Stimulated activated naive CD8-positive, alpha-beta T cell treated with anti-CD3 and anti-CD28 coated beads, Interleukin-15, amount 100 ng/mL, for 72 hours (primary cell): Measurements from ENCODE around the gene FAF2.
"Not testable (repeated sequence)": the region's sequence is repeated elsewhere in the genome, so short reads cannot be mapped to it uniquely, and the experiment has no call there.

ENCODE experiments used
- ATAC-seq: fragments of 150-1000 bp; cut with Tn5 transposase; 2 replicates; pipeline ENCODE4 v1.10.0; 2021; ENCODE audit warnings: mild to moderate bottlenecking, moderate library complexity
- DNase-seq, 2 donors: peaks; one replicate each; pipeline ENCODE4 v3.0.0; 2021 to 2022
- H3K27ac Mint-ChIP-seq, 2 donors: one replicate each; pipeline ENCODE4 v1.8.0; 2022; ENCODE audit warnings: mild to moderate bottlenecking in 2 of 2, mixed read lengths in 2 of 2, moderate library complexity in 2 of 2
- H3K27me3 Mint-ChIP-seq: one replicate; pipeline ENCODE4 v1.8.0; 2022; ENCODE audit warnings: mixed read lengths
- H3K4me1 Mint-ChIP-seq: one replicate; pipeline ENCODE4 v1.8.0; 2022; ENCODE audit warnings: mild to moderate bottlenecking, mixed read lengths
- H3K4me3 Mint-ChIP-seq, 2 donors: one replicate each; pipeline ENCODE4 v1.8.0; 2022; ENCODE audit warnings: mild to moderate bottlenecking in 2 of 2, mixed read lengths in 2 of 2, moderate library complexity in 1 of 2
- H3K9me3 Mint-ChIP-seq, 2 donors: one replicate each; pipeline ENCODE4 v1.8.0; 2022; ENCODE audit warnings: mixed read lengths in 2 of 2

The FAF2 gene

GRCh38 chr5:176447978-176448608, at the start of gene FAF2:
Gene FAF2 (plus strand): TSS chr5:176448385. CDS start chr5:176448408, 23 bp downstream.
- Mint-ChIP-seq H3K27me3 (no peaks in the 10 kb centered on the region), H3K4me1 (peaks cover 40% of the 10 kb centered on the region), H3K9me3 (no peaks in the 10 kb centered on the region), H3K4me3 (peak within 1 kb of the TSS; percentile 88 to 94), H3K27ac (peak within 1 kb of the TSS; percentile 99 to 100)
- DNase-seq: peak; percentile 99 to 100
- peak; percentile 97 for ATAC-seq

DNA sequence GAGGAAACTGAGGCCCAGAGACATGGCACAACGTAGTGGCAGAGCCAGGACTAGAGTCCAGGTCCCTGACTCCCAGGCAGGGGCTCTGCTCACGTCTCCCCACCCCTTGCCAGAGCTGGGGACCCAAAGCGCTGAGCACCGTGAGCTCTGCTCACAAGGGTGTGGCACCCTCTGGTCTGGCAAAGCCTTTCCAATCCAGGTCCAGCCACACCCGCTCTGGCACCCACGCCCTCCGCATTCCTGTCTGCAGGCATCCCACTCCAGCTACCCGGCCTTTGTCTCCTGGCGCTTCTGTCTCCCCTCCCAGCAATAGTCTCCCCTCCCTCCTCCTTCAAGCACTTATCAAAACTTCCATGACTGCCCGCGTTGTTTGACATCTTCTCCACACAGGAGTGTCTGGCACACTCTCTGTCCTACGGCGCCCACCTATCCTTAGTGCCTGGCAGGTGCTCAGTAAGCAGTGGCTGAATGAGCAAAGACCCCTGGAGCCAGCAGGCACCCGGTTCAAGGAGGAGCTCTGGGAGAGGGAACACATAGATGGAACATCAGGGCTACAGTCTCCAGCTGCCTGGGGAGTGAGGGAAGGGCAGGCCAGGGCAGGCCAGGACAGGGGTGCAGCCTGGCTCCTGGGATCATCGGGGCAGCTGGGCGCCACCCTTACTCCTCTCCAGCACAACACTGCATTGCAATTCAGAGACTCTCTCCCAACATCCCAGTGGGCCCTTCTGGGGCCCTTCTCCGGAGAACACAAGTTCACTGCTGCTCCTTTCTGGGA, 47.6 kb upstream of the FAF2 start:
- no peak for DNase-seq
- Mint-ChIP-seq H3K27me3 (no peaks in the 10 kb centered on the region), H3K9me3 (no peaks in the 10 kb centered on the region), H3K4me3 (no peak overlapping the region), H3K4me1 (peaks cover 8% of the 10 kb centered on the region), H3K27ac (peak overlapping the region in 1 of 2 donors; percentile 87)
- ATAC-seq: no peak

GRCh38 chr5:176401281-176402205, 46.6 kb upstream of the FAF2 start:
- peak overlapping the region in 1 of 2 donors; percentile 76 for H3K27ac Mint-ChIP-seq
- no peak overlapping the region for H3K4me3 Mint-ChIP-seq
- DNase-seq (no peak), ATAC-seq (no peak)
- peaks cover 14% of the 10 kb centered on the region for H3K4me1 Mint-ChIP-seq
- no peaks in the 10 kb centered on the region for H3K27me3 Mint-ChIP-seq
- H3K9me3 Mint-ChIP-seq: no peaks in the 10 kb centered on the region

- peak overlapping the region in 1 of 2 donors; percentile 68 for H3K27ac Mint-ChIP-seq
Measured at GRCh38 chr5:176405656-176406435, 42.3 kb upstream of the FAF2 start.

DNA sequence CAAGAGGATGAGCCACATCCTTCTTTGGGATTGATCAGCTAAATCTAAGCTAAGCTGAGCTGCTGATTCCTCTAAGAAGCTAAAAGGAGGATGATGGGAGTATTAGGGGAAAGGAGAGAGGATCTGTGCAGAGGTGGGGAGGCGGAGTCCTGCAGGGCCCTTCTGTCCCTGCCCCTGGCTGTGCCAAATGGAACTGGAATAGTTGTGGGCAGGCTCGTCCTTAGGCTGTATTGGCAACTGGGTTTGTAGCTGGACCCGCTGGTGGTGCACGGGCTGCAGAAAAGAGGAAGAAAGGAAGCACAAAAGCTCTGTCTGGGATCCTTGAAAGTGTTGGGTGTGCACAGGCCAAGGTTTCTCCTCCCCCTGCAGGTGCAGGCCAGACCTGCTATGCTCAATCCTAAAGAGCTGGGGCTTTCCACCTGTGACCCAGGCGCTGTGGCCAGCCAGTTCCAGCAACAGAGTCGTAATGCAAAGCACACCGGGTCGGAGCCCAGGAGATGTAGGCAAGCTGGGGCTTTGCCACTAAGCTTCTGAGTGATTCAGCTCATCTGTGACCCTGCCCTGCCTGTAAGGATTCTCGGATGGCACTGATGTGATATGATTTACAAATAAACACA, 41.6 kb upstream of the FAF2 start:
- Mint-ChIP-seq H3K9me3 (no peaks in the 10 kb centered on the region), H3K4me3 (no peak overlapping the region), H3K27me3 (no peaks in the 10 kb centered on the region), H3K4me1 (peaks cover 13% of the 10 kb centered on the region), H3K27ac (no peak overlapping the region)
- no peak for ATAC-seq
- DNase-seq: no peak

More at GRCh38 chr5:176405656-176406435, 42.3 kb upstream of the FAF2 start:
- DNase-seq: no peak
- H3K27me3 Mint-ChIP-seq: no peaks in the 10 kb centered on the region
- H3K9me3 Mint-ChIP-seq: no peaks in the 10 kb centered on the region
- H3K4me3 Mint-ChIP-seq: no peak overlapping the region
- H3K4me1 Mint-ChIP-seq: peaks cover 10% of the 10 kb centered on the region
- ATAC-seq: no peak

GRCh38 chr5:176407456-176408251, 40.5 kb upstream of the FAF2 start:
- DNase-seq (no peak), ATAC-seq (no peak)
- peak overlapping the region in 1 of 2 donors; percentile 76 for H3K27ac Mint-ChIP-seq
- no peak overlapping the region for H3K4me3 Mint-ChIP-seq
- no peaks in the 10 kb centered on the region for H3K9me3 Mint-ChIP-seq
- peaks cover 23% of the 10 kb centered on the region for H3K4me1 Mint-ChIP-seq
- H3K27me3 Mint-ChIP-seq: no peaks in the 10 kb centered on the region

DNA sequence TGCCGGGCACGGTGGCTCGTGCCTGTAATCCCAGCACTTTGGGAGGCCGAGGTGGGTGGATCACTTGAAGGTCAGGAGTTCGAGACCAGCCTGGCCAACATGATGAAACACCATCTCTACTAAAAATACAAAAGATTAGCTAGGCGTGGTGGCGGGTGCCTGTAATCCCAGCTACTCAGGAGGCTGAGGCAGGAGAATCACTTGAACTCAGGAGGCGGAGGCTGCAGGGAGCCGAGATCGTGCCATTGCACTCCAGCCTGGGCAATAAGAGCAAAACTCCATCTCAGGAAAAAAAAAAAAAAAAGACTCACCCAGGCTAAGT, 40.0 kb upstream of the FAF2 start:
- not testable (repeated sequence) for H3K27me3 Mint-ChIP-seq, ATAC-seq, H3K9me3 Mint-ChIP-seq, H3K27ac Mint-ChIP-seq, H3K4me3 Mint-ChIP-seq, DNase-seq
- peaks cover 29% of the 10 kb centered on the region for H3K4me1 Mint-ChIP-seq

DNA sequence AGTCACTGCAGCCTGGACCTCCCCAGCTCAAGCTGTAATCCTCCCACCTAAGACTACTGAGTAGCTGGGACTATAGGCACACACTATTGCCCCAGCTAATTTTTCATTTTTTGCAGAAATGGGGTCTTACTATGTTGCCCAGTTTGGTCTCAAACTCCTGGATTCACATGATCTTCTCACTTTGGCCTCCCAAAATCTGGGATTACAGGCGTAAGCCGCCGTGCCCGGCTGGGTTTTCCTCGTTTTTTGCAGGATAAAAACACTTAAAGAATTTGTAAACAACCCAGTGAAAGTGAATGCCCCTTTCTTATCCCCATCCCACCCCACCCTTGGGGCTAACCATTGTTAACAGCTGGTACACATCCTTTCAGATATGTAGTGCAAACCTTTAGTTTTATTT, 39.6 kb upstream of the FAF2 start:
- H3K4me1 Mint-ChIP-seq: peaks cover 32% of the 10 kb centered on the region
- ATAC-seq: no peak

DNA sequence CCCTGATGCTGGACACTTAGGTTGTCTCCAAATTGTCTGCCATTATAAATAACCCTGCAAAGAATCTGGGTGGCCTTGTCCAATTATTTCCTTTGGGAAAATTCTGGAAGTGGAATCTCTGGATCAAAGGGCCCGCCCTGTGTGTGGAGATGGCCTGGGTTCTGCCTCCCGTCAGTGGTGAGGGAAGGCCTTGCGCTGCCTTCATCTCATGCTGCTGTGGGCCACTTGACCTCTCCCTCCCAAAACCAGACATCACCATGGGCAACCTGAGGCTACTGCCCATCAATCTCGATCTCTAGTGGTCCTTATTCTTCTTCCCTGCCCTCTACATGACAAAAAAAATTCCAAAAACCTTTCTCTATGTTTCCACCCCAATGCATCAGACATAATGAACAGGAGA, 38.4 kb upstream of the FAF2 start:
- no peak overlapping the region for H3K4me3 Mint-ChIP-seq
- H3K9me3 Mint-ChIP-seq: no peaks in the 10 kb centered on the region
- H3K4me1 Mint-ChIP-seq: peaks cover 44% of the 10 kb centered on the region
- DNase-seq (no peak), ATAC-seq (no peak)
- H3K27me3 Mint-ChIP-seq: no peaks in the 10 kb centered on the region
- H3K27ac Mint-ChIP-seq: peak overlapping the region in 1 of 2 donors; percentile 30

More for the DNA sequence above, 39.6 kb upstream of the FAF2 start:
- H3K27me3 Mint-ChIP-seq: no peaks in the 10 kb centered on the region
- no peak overlapping the region for H3K4me3 Mint-ChIP-seq
- no peak overlapping the region for H3K27ac Mint-ChIP-seq
- no peak for DNase-seq
- H3K9me3 Mint-ChIP-seq: no peaks in the 10 kb centered on the region

DNA sequence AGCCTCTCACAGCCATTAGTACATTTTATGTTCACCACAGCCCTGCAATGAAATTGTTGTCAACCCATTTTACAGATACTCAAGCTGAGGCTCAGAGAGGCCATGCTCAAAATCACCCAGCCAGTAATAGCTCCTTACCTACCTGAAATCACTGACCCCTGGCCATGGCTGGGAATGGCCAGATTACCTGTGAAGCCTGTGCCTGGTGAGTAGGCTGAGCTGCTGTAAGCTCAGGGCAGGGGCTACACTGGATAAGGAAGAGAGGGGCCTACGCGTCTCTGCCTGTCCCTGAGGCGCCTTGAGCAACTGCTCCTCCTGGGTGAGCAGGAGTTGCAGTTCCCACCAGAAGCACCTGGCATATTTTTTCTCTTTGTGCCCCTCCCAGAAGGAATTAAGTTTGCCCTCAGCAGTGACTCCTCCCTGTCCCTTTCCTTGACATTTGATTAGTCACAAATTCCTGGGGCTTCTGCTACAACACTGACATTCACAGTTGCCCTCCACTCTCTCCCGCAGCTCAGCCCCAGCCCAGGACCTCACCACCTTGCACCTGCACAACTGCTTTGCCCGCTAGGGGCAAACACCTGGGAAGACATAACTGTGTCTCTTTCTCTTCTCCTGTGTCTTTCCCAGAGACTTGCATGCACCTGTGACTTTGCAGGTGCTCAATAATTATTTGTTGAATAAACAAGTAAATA, 37.6 kb upstream of the FAF2 start:
- no peaks in the 10 kb centered on the region for H3K9me3 Mint-ChIP-seq
- no peak overlapping the region for H3K4me3 Mint-ChIP-seq
- ATAC-seq: no peak
- no peak for DNase-seq
- no peaks in the 10 kb centered on the region for H3K27me3 Mint-ChIP-seq
- H3K27ac Mint-ChIP-seq: no peak overlapping the region
- H3K4me1 Mint-ChIP-seq: peaks cover 53% of the 10 kb centered on the region

- no peak overlapping the region for H3K4me3 Mint-ChIP-seq
- ATAC-seq (no peak), DNase-seq (no peak)
- no peak overlapping the region for H3K27ac Mint-ChIP-seq
- no peaks in the 10 kb centered on the region for H3K9me3 Mint-ChIP-seq
- peaks cover 57% of the 10 kb centered on the region for H3K4me1 Mint-ChIP-seq
- H3K27me3 Mint-ChIP-seq: no peaks in the 10 kb centered on the region
Measured at GRCh38 chr5:176412517-176413254, 35.5 kb upstream of the FAF2 start.

- no peaks in the 10 kb centered on the region for H3K27me3 Mint-ChIP-seq
- no peak overlapping the region for H3K4me3 Mint-ChIP-seq
- DNase-seq (no peak), ATAC-seq (no peak)
- no peaks in the 10 kb centered on the region for H3K9me3 Mint-ChIP-seq
- peaks cover 57% of the 10 kb centered on the region for H3K4me1 Mint-ChIP-seq
- no peak overlapping the region for H3K27ac Mint-ChIP-seq
Measured at GRCh38 chr5:176413255-176413565, 35.0 kb upstream of the FAF2 start.

DNA sequence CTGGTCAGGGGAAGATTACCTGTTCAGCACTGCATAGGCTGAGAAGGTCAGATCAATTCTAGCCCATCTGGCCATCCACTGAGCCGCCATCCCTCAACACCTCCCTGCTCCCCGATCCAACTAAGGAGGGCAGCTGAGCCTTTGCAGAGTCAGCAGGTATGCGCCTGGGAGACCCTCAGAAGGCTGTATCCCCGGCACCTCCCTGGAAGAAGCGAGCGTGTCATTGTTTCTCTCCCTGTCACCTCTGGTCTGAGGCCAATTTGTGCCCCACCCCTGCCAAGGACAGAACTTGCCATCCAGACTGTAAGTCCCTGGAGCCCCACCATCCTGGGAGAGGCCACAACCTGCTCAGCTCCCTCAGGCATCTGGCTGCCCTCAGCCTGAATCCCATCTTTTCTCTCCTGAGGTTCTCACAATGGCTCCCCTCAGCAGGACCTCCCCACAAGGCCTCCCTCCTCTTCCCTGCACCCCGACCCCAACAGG, 34.4 kb upstream of the FAF2 start:
- no peak overlapping the region for H3K27ac Mint-ChIP-seq

More for the DNA sequence above, 34.4 kb upstream of the FAF2 start:
- Mint-ChIP-seq H3K27me3 (no peaks in the 10 kb centered on the region), H3K9me3 (no peaks in the 10 kb centered on the region), H3K4me3 (no peak overlapping the region), H3K4me1 (peaks cover 57% of the 10 kb centered on the region)
- ATAC-seq (no peak), DNase-seq (no peak)
